ENCODE data around the gene DPYD. TPM values are rescaled to one million over a fixed set of nuclear protein-coding genes. Genes with fewer than 3 reads are reported as not detected.

Gene DPYD
- total RNA-seq, 1 donor from 2014 or later: 12.8 TPM

DNA sequence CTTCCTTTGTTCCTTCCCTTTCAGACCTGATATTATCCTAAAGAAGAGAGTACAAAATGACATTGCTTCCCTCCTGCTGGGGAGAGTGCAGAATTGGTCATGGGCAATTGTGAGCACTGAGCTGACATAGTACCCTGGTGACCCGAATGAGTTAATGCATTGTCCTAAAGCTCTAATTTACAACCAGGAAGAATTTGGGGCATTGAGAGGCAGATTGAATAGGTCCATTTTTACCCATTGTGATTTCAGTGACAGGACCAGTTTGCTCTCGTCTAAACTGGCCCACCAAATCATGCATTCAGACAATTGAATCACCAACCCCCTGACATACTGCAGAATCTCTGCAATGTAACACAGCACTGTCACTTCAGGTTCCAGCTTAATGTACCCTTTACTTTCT is 497.4 kb downstream of the DPYD start:
- H3K27me3 Mint-ChIP-seq (ENCODE audit: unreplicated experiment): peaks cover 2% of the 10 kb centered on the region
- H3K36me3 Mint-ChIP-seq (ENCODE audit: unreplicated experiment): no peaks in the 10 kb centered on the region
- no peak overlapping the region for H3K27ac Mint-ChIP-seq (ENCODE audit: unreplicated experiment)
- H3K4me1 Mint-ChIP-seq (ENCODE audit: low read depth, unreplicated experiment): no peaks in the 10 kb centered on the region
- DNase-seq: no peak
- H3K9me3 Mint-ChIP-seq (ENCODE audit: unreplicated experiment): no peaks in the 10 kb centered on the region
- no peak overlapping the region for H3K4me3 Mint-ChIP-seq (ENCODE audit: unreplicated experiment)
- TF ChIP-seq, protein P1, sequence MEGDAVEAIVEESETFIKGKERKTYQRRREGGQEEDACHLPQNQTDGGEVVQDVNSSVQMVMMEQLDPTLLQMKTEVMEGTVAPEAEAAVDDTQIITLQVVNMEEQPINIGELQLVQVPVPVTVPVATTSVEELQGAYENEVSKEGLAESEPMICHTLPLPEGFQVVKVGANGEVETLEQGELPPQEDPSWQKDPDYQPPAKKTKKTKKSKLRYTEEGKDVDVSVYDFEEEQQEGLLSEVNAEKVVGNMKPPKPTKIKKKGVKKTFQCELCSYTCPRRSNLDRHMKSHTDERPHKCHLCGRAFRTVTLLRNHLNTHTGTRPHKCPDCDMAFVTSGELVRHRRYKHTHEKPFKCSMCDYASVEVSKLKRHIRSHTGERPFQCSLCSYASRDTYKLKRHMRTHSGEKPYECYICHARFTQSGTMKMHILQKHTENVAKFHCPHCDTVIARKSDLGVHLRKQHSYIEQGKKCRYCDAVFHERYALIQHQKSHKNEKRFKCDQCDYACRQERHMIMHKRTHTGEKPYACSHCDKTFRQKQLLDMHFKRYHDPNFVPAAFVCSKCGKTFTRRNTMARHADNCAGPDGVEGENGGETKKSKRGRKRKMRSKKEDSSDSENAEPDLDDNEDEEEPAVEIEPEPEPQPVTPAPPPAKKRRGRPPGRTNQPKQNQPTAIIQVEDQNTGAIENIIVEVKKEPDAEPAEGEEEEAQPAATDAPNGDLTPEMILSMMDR (IDR thresholded peaks at IDR 0.05; ENCODE audit: partially characterized antibody, unreplicated experiment): no peak

DNA sequence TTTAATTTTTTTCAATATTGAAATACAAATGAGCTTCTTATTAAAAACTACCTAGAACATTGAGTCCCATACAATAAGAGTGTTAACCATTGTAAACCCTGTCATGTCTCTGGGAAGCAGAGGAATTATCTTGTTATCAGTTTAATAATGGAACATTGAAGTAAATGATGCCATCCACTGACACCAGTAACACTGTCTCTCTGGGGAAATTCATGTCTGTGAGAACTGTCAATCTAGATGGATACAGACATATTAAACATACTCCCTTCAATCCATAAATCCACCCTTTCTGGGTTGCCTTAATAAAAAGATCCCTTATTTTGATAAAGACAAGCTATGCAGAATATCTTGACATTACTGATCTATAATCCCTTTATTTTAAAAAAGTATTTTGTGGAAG is 503.2 kb downstream of the DPYD start:
- no peak overlapping the region for H3K4me3 Mint-ChIP-seq (ENCODE audit: unreplicated experiment)
- no peaks in the 10 kb centered on the region for H3K4me1 Mint-ChIP-seq (ENCODE audit: low read depth, unreplicated experiment)
- TF ChIP-seq, protein P1 (IDR thresholded peaks at IDR 0.05; ENCODE audit: partially characterized antibody, unreplicated experiment): no peak
- H3K36me3 Mint-ChIP-seq (ENCODE audit: unreplicated experiment): no peaks in the 10 kb centered on the region
- H3K27ac Mint-ChIP-seq (ENCODE audit: unreplicated experiment): no peak overlapping the region
- H3K9me3 Mint-ChIP-seq (ENCODE audit: unreplicated experiment): no peaks in the 10 kb centered on the region
- H3K27me3 Mint-ChIP-seq (ENCODE audit: unreplicated experiment): peaks cover 2% of the 10 kb centered on the region
- no peak for DNase-seq

DNA sequence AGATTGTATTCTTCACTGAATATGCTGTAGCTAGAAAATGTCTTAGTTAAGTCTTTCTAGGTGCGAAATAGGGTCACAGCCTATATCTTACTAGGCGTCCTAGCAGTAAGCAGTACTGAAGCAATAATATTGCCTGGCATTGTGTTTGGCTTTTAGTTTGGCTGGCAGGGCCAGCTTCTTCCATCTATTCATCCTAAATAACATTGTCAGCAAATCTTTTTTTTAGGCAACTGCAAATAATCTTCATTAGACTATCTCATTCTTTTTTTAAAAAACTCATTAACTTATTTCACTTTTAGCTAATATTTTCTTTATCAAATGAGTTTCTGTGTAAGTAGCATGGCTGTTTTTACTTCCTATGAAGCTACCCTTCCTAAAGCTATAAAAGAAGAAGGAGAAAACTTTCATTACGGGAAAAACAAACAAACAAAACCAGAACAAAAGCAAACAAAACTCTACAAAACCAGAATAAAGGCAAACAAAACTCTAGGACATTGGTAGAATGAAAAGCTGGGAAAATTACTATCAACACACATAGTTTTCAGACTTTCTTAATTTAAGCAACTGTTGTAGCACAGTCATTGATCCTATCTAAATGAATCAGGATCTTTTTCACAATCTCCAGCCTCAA is 506.0 kb downstream of the DPYD start:
- TF ChIP-seq, protein P1 (IDR thresholded peaks at IDR 0.05; ENCODE audit: partially characterized antibody, unreplicated experiment): no peak
- Mint-ChIP-seq H3K9me3 (ENCODE audit: unreplicated experiment) (no peaks in the 10 kb centered on the region), H3K27ac (ENCODE audit: unreplicated experiment) (no peak overlapping the region), H3K36me3 (ENCODE audit: unreplicated experiment) (no peaks in the 10 kb centered on the region), H3K4me1 (ENCODE audit: low read depth, unreplicated experiment) (no peaks in the 10 kb centered on the region), H3K27me3 (ENCODE audit: unreplicated experiment) (no peaks in the 10 kb centered on the region), H3K4me3 (ENCODE audit: unreplicated experiment) (no peak overlapping the region)
- no peak for DNase-seq

DNA sequence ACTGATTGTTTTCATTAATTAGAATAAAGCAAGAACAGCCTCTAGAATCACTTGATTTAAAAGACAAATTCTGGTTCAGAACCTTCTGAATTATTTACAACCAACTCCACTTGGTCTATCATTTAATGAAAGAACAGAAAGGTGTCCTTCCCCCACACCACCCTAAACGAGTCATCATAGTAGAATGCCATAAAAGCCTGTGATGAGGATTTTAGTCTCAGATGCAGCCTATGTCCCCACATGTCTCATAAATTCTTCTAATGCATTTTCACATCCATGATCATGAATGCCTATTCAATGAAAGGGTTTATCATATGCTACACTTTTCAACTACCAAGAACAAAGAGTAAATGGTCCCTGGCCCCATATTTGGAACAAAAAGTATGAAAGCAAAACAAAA is 508.1 kb downstream of the DPYD start:
- Mint-ChIP-seq H3K4me1 (ENCODE audit: low read depth, unreplicated experiment) (no peaks in the 10 kb centered on the region), H3K4me3 (ENCODE audit: unreplicated experiment) (no peak overlapping the region), H3K9me3 (ENCODE audit: unreplicated experiment) (no peaks in the 10 kb centered on the region), H3K27me3 (ENCODE audit: unreplicated experiment) (no peaks in the 10 kb centered on the region), H3K27ac (ENCODE audit: unreplicated experiment) (no peak overlapping the region), H3K36me3 (ENCODE audit: unreplicated experiment) (no peaks in the 10 kb centered on the region)
- no peak for DNase-seq
- TF ChIP-seq, protein P1 (IDR thresholded peaks at IDR 0.05; ENCODE audit: partially characterized antibody, unreplicated experiment): no peak

DNA sequence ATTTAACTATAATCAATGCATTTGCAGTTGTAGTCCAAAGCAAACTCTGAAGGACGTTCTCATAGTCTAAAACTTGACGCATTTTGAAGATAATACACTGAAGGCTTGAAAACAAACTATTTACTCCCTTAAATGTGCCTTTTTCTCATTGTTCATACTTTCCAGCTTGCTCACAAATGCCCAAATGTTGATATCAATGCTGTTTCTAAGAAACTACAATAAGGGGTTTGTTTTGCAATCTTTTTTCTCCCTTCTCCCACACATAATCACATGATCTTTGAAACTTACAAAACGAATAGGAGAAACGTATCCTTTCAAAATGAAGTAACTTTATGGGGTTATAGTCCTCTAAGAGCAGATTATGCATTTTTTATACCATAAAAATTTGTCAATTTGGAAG is 508.7 kb downstream of the DPYD start:
- Mint-ChIP-seq H3K36me3 (ENCODE audit: unreplicated experiment) (no peaks in the 10 kb centered on the region), H3K4me3 (ENCODE audit: unreplicated experiment) (no peak overlapping the region), H3K9me3 (ENCODE audit: unreplicated experiment) (no peaks in the 10 kb centered on the region), H3K27me3 (ENCODE audit: unreplicated experiment) (no peaks in the 10 kb centered on the region), H3K27ac (ENCODE audit: unreplicated experiment) (no peak overlapping the region), H3K4me1 (ENCODE audit: low read depth, unreplicated experiment) (no peaks in the 10 kb centered on the region)
- TF ChIP-seq, protein P1 (IDR thresholded peaks at IDR 0.05; ENCODE audit: partially characterized antibody, unreplicated experiment): no peak
- DNase-seq: no peak

Measured in glutamatergic neuron (in vitro differentiated cells).